GM18508 (cell line): ENCODE data around the gene FAM171A1.
"Not testable (repeated sequence)": the region's sequence is repeated elsewhere in the genome, so short reads cannot be mapped to it uniquely, and the experiment has no call there.

Experiments used
- ATAC-seq: cut with Tn5 transposase; IDR thresholded peaks from one replicate; pipeline ENCODE4 v1.9.1; 2021; ENCODE audit warnings: moderate number of reproducible peaks; ENCODE audit not compliant: insufficient read depth, unreplicated experiment

The FAM171A1 gene

DNA sequence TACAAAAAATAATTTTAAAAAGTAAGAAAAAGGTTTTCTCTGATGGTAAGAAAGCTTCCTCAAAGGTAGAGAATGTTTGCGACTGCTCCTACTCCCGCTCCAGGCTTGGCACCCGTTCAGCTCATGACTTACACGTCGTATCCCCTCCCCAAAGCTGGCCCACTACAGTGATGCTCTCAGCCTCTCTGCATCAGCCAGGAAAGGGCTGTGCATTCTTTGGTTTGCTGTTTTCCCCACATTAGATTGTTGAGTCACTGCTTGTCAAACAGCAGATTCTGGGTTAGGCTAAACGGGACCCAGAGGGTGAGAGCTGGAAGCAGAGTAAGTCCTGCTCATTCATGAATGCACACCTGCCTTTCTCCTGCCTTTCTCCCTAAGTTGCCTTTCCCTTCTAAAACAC lies 147.9 kb downstream of the FAM171A1 start:
- no peak for ATAC-seq

DNA sequence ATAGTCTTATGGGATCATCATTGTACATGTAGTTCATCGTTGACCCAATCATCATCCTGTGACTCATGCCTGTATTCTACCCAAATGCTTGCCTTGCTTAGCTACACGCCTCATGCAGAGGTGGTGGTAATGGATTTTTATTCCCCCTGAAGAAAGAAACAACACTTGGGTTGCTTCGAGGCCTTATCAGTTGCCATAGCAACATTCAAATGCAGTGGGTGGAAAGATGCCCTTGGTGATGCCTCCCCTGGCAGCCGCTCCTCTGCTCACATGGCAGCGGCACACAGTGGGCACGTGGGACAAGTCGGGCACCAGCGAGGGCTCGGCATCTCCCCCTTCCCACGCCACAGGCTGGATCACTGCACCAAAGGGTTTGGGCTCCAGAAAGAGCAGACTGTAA lies 148.6 kb downstream of the FAM171A1 start:
- ATAC-seq = no peak

DNA sequence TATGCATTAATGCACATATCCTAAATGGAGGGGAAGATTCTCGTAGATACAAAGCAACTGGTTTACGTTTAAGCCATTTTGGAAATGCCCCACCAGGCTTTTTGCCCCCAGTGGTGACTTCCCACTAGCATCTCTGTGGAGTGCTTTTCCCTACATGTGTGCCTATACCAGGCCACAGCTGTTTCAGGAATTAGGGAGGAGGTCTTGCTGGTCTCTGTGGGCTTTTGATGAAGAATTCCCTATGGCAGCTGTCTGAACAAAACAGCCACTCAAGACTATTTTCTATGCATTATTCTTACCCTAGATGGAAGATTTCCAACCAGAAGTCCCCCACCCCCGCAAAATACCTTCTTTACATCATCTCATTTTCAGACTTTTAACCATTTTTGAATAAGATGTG lies 150.6 kb downstream of the FAM171A1 start:
- no peak for ATAC-seq

DNA sequence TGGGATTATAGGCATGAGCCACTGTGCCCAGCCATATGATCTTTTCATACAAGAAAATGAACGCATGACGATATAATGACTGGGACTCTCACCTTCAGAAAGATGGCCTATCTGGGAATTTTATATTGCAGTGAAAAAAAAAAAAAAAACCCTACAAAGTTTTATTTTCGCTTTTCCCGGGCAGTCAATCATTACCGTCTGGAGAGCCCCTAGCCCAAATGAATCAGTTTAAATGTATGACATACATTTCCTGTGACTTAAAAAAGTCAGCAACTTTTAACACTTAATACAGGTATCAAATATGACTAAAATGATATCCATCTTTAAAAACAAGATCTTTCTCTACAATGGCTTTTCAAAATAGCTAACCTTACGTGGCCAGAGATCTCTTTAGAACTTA lies 154.4 kb downstream of the FAM171A1 start:
- no peak for ATAC-seq

DNA sequence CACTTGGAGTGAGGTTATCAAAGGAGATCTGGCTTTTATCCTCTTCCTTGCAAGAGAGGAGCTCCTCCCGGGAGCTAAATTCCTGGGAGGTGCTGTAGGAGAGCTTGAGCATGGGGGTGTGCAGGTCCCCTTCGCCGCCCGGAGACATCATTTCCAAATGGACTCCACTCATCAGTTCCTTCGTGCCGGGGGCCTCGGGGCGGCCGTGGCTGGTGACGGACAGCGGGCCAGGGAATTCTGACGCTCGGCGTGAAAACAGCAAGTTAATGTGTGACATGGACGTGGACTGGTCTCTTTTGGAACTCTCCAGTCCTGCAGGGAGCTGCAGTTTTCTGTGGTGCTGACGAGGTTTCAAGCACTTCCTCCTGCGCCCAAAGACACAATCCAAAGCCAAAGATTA lies 156.9 kb downstream of the FAM171A1 start:
- ATAC-seq = no peak

DNA sequence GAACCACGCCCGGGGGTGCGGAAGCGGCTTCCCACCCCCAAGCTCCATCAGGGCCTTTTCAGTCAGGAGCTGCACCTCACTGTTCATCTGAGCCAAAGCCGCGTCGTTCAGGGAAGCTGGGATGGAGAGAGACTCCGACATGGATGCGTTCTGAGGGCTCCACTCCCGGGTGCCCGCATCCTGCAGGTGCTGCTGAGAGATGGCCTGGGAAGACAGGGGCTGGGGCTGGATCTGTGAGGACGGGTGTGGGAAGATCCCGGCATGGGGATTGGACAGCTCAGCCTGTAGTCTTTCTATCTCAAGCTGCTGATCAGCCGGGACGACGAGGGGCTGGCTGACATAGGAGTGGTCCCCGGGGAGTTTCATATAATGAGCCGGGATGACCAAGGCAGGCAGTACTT lies 157.6 kb downstream of the FAM171A1 start:
- no peak for ATAC-seq

DNA sequence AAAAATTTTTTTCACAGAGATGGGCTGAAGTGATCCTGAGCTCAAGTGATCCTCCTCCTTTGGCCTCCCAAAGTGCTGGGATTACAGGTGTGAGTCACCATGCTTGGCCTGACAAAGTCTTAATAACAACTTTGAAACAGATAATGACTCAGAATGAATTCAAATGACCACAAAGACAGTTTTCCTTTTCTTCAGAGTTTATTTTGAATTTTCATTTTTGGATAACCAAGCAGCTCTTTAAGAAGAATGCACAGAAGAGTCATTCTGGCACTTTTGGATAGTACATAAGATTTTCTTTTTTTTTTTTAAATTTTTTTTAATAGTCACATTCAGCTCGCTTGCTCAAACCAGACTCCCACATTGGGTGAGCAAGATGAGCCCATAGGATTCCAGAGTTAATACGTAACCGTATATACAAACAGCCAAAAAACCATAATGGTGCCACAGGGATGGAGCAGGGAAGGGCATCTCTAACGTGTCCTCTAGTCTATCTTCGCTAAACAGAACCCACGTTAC lies 159.6 kb downstream of the FAM171A1 start:
- no peak for ATAC-seq

DNA sequence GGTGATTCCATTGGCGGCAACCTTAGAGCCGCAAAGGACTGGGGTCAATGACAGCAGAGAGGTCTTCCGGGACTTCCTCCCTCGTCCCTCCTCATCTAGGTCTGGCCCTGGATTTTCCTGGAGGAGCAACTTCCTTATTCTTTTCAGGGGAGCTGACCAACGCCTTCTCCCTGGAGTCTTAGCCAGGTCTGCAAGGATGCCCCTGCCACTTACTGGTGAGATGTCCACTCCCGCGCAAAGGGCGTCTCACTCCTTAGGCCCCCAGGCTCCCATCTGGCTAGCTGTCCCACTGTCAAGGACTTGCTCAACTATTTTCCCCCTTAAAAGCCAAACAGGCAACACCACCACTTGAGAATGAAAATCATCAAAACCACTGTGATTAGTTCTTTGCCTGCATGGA lies 160.6 kb downstream of the FAM171A1 start:
- ATAC-seq = no peak

DNA sequence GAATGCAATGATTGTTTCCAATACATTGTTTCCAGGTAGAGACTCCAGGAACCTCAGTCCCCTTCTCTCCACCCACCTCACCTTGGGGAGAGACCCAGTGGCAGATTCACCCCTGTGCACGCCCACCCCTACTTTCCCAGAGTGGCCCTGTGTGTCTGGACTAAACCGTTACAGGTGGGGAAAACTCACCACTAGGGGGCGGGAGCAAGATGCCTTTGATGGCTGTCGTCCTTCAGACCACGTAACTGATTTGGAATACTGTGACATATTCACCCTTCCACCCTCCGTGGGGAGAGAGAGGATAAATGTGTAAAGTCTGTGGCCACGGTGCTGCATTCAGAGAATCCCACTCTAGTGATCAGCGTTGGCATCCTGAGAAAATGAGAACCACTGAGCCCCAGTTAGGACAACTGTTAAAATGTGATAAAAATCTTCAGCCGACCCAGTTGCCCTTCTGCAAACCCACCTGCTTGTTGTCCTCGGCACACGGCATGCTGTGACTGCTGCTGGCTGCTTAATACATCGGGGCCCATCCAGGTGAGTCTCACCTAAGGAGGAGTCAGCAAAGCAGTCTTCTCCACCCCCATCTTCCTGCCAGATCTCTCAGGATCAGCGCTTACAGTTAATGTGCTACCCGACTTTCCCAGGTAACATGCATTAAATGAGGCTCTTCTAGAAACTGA lies 161.1 kb downstream of the FAM171A1 start:
- no peak for ATAC-seq

DNA sequence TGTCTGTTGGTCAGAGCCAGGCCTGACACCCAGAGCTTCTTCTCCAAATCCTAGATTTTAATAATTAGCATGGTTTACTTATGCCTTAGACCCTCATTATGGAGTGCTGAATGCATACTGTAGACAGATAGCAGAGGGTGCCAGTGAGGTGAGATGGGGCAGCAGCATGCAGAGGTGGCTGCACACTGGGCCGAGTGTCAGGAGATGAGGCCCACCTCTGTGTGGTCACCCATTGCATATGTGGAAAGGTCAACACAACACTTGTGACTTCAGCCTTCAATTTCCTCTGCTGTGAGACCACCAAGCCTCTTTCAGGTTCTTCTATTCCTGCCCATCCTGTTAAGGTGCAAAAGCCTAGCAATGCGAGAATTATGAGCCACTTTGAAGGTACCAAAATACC lies 162.9 kb downstream of the FAM171A1 start:
- no peak for ATAC-seq

DNA sequence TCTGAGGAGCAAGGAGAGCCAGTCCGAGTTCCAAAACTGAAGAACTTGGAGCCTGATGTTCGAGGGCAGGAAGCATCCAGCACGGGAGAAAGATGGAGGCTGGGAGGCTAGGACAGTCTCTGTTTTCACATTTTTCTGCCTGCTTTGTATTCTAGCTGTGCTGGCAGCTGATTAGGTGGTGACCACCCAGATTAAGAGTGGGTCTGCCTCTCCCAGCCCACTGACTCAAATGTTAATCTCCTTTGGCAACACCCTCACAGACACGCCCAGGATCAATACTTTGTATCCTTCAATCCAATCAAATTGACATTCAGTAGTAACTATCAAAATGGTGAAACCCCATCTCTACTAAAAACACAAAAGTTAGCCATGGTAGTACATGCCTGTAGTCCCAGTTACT lies 163.7 kb downstream of the FAM171A1 start:
- not testable (repeated sequence) for ATAC-seq

DNA sequence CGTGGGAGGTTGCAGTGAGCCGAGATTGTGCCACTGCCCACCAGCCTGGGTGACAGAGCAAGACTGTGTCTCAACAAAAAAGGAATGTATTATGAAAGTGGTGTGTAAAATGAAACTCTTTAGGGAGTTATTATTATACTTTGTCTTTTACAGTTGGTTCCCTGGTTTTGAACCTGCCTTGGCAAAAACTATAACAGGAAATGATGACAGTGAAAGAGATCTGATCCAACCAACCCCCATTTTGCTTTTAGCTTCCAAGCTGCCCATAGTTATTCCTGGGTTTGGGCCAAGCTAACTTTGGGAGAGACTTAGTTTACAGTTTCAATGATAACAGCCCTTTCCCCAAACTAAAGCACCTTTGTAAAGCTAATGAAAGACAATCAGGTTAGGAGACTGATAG lies 168.4 kb downstream of the FAM171A1 start:
- ATAC-seq = no peak

DNA sequence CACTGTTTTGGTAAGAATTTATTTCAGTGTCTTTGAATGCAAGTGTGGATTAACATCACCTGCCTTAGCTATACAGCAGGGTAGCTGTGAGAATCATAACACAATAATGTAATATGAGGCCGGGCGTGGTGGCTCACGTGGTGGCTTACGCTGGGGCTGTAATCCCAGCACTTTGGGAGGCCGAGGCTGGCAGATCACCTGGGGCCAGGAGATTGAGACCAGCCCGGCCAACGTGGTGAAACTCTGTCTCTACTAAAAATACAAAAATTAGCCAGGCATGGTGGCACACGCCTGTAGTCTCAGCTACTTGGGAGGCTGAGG lies 168.8 kb downstream of the FAM171A1 start:
- ATAC-seq = not testable (repeated sequence)

DNA sequence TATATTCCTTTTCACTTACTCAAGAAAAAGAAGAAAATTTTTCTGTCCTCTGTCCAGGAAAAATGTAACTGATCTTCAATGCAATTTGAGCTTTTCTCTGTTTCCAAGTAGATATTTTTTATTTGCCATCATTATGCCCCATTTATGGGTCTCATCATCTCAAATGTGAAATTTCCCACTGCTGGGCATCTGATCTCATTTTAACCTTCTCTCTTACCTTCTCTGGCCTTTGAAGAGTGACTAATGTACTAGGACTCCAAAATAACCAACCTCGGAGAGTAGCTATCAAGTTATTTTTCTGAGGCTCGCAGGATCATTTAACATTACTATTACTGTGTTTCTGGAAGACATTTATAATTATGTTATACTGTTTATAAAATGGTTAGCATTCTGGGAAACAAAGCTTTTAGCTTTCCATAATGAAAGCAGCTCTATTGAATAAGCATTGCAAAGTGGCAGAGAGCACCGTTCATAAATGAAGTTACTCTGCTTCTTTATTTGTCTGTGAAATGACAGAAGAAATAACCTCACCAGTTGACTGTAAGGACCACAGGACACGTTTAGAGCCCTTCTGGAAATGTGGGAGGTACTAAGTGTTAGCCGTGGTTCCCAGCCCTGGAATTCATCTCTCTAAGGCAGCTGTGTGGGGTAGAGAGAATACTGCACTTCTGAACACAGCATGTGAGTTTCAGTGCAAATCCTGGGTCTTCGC lies 169.3 kb downstream of the FAM171A1 start:
- no peak for ATAC-seq

DNA sequence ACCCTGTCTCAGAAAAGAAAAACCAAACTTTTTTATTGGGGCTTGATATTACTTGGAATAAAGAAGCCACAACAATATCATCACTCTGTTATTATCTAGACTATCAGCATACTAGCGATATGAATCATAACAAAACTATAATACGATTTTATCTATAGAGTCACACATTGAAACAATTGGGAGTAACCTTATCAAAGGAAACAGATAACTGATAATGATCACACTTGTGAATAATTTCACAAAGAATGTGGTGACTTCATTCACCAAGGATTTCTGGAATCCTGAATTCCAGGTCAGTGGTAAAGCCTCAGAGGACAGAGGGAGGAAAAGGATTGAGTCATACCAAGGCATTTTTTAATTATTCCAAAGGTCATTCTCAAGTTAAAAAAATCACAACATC lies 170.5 kb downstream of the FAM171A1 start:
- no peak for ATAC-seq

DNA sequence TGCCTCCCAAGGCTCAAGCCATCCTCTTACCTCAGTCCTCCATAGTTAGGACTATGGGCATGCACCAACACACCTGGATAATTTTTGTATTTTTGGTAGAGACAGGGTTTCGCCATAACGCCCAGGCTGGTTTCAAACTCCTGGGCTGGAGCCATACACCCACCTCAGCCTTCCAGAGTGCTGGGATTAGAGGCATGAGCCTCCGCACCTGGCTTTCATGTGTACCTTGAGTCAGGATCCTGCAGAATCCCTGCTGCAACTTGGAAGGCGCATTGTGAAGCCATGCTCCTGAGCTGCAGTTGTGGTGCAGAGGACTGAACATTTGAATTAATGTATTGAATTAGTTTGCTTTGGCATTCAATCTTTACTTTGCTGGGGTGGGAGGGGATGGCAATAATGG lies 173.2 kb downstream of the FAM171A1 start:
- ATAC-seq = no peak

DNA sequence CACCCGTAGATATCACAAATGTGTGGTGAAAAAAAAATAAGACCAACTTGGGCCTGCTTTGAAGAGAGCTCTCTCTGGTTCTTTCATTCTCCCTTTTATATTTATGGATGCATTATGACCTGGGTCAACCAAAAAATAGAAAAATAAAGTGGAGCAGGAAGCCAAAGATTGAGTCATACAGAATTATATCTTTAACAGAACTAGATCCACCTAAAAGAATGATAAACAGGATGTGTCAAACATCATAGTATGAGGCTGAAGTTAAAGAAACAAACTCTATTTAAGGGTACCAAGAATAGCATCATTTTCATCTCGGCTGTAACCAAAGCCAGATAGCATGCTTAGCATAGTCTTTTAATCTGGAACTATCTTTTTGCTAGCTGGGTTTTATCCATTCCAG lies 173.8 kb downstream of the FAM171A1 start:
- no peak for ATAC-seq

DNA sequence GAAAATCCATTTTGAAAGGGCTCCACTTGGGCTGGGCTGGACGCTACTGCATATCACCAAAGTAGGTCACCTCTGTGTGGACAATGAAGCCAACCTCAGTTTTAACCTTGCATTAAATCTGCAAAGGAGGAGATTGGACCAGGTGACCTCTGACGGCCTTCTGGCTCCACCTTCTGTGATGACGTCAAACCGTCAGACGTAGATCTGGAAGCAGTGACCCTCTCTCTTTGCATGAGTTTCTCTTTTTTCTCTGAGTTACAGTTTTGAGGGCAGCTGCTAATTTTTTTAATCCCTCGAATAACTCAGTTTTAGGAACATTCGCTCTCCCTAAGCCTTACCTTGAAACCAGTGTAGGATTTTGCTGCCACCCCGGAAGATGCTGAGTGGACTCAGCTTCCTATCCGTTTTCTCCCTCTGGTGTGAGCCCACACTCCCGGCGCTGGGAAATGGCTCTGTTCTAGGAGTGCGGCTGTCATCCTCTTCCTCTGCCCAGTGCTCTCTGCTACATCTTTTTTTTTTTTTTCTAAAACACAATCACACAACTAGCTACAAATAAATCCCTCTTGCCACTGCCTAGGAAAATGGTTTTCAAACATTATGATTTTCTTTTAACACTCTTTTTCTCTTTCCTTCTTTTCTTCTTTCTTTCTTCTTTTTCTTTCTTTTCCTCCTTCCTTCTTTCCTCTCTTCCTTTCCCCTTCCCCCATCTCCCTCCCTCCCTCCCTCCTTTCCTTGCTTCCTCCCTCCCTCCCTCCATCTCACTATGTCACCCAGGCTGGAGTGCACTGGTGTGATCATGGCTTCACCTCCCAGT lies 174.9 kb downstream of the FAM171A1 start:
- ATAC-seq = peak; percentile 63

DNA sequence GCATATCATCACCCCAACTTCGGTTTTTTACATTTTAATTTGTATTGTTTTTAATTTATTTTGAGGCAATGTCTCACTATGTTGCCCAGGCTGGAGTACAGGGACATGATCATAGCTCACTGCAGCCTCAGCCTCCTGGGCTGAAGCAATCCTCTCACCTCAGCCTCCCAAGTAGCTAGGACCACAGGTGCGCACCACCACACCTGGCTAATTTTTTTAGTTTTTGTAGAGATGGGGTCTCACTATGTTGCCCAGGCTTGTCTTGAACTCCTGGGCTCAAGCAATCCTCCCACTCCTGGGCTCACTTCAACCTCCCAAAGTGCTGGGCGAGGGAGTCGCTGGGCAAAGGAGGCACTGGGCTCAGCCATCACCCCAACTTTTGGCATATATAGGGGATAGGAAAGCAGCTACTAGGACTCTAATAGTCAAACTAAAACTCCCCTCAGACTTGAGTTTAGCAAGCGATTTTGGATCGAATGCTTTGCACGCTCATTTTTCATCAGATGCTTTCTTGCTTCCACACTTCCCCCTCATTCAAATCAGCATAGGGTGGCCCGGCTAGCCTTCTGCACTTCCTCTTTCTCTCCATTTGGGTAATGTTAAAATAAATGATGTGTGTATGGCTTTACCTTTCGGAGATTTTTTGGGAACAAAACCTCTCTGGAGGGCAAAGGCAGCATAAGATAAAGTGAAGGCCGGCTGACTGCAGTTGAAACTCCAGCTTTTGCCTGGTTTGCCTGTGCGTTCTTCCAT lies 181.8 kb downstream of the FAM171A1 start:
- no peak for ATAC-seq

DNA sequence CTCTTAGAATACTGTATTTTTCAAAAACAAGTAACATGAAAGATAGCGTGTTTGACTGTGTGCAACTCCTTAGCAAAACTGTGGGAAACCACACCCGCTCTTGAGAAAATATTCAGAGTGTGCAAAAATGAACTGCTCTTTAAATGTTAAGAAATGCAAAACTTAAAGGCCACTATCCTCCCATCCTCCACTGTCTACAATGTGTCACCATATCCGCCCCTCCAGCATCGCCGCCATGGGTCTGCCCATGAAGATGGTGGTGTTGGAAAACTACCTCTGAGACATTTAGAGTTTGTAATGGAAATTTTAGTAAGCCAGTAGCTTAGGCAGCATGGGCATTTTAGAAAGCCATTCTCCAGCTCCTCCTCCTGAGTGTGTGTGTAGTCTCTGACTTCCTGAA lies 182.5 kb downstream of the FAM171A1 start:
- no peak for ATAC-seq
